EL (cell line): ENCODE data around the gene ACSL1.

Experiments
- DNase-seq: peaks from one replicate; pipeline ENCODE4 v3.0.0-alpha.2; 2016

ACSL1 gene

GRCh38 chr4:184838249-184839074 lies 12.7 kb upstream of the ACSL1 start:
- DNase-seq = peak; percentile 15

- no peak for DNase-seq
Observed at GRCh38 chr4:184836613-184837012, 10.8 kb upstream of the ACSL1 start.

- DNase-seq = no peak
Observed at GRCh38 chr4:184833046-184833838, 7.5 kb upstream of the ACSL1 start.

- no peak for DNase-seq
Observed at GRCh38 chr4:184831153-184831552, 5.4 kb upstream of the ACSL1 start.

- no peak for DNase-seq
Observed at GRCh38 chr4:184826691-184827270, 1.0 kb upstream of the ACSL1 start.

- DNase-seq = peak; percentile 40
Observed at GRCh38 chr4:184825141-184825895, 450 bp downstream of the ACSL1 start.

- DNase-seq = no peak
Observed at GRCh38 chr4:184824776-184825084, 1.0 kb downstream of the ACSL1 start.

- no peak for DNase-seq
Observed at GRCh38 chr4:184824081-184824775, 1.5 kb downstream of the ACSL1 start.

GRCh38 chr4:184823014-184823413 lies 2.8 kb downstream of the ACSL1 start:
- no peak for DNase-seq

- DNase-seq = no peak
Observed at GRCh38 chr4:184822356-184822755, 3.4 kb downstream of the ACSL1 start.

- DNase-seq = no peak
Observed at GRCh38 chr4:184821242-184821641, 4.5 kb downstream of the ACSL1 start.

- no peak for DNase-seq
Observed at GRCh38 chr4:184819786-184820185, 6.0 kb downstream of the ACSL1 start.

- no peak for DNase-seq
Observed at GRCh38 chr4:184818216-184818564, 7.6 kb downstream of the ACSL1 start.

- DNase-seq = no peak
Observed at GRCh38 chr4:184817494-184818215, 8.1 kb downstream of the ACSL1 start.

GRCh38 chr4:184816962-184817361 lies 8.8 kb downstream of the ACSL1 start:
- no peak for DNase-seq

- DNase-seq = peak; percentile 29
Observed at GRCh38 chr4:184815046-184815877, 10.5 kb downstream of the ACSL1 start.

- DNase-seq = peak; percentile 21
Observed at GRCh38 chr4:184814686-184815045, 11.1 kb downstream of the ACSL1 start.

- DNase-seq = peak; percentile 41
Observed at GRCh38 chr4:184812651-184813181, 13.1 kb downstream of the ACSL1 start.

- DNase-seq = no peak
Observed at GRCh38 chr4:184812199-184812542, 13.6 kb downstream of the ACSL1 start.

GRCh38 chr4:184811526-184812198 lies 14.1 kb downstream of the ACSL1 start:
- DNase-seq = no peak
